ENCODE data around the gene ALKBH3. TPM values are rescaled to one million over a fixed set of nuclear protein-coding genes. Genes with fewer than 3 reads are reported as not detected.

ALKBH3 gene
- total and polyA plus RNA-seq, 2 experiments from 2014 or later: 10.7 to 10.8 TPM

DNA sequence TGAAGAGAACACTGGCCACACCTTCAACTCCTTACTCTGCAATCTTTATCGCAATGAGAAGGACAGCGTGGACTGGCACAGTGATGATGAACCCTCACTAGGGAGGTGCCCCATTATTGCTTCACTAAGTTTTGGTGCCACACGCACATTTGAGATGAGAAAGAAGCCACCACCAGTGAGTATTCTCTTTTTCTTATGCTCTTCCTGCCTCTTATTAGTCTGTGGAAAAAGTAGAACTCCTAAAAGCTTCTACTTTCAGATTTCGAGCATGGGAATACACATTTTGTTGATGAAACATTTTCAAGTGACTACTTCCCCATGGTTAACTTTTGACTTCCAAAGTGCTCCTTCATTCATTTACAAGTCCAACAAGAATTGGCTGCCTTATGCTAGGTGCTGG is 20.9 kb downstream of the ALKBH3 start:
- Histone ChIP-seq H3F3A (replicated peaks; ENCODE audit: low read depth) (no peaks in the 10 kb centered on the region), H3K4me2 (no peak overlapping the region), H3K79me2 (replicated peaks; ENCODE audit: insufficient read depth) (no peaks in the 10 kb centered on the region), H3K36me3 (ENCODE audit: insufficient read depth) (no peaks in the 10 kb centered on the region), H3K9me2 (ENCODE audit: insufficient read depth) (no peaks in the 10 kb centered on the region), H4K20me1 (replicated peaks; ENCODE audit: insufficient read depth) (no peaks in the 10 kb centered on the region), H2AFZ (no peak overlapping the region), H3K4me1 (ENCODE audit: insufficient read depth) (no peaks in the 10 kb centered on the region), H3K27me3 (ENCODE audit: insufficient read depth) (no peaks in the 10 kb centered on the region), H3K4me3 (no peak overlapping the region), H3K27ac (ENCODE audit: low read depth) (no peak overlapping the region)
- no peaks in the 10 kb centered on the region for H3K9me3 Mint-ChIP-seq
- H3K27me3 Mint-ChIP-seq (ENCODE audit: insufficient read depth, low read depth, poor library complexity): no peaks in the 10 kb centered on the region
- no peak overlapping the region for H3K27ac Mint-ChIP-seq
- H3K36me3 Mint-ChIP-seq (ENCODE audit: low read depth): peaks cover 24% of the 10 kb centered on the region
- no peaks in the 10 kb centered on the region for H3K4me1 Mint-ChIP-seq
- no peak overlapping the region for H3K4me3 Mint-ChIP-seq
- no peak for DNase-seq (ENCODE audit: low spot score)
- no peak for ATAC-seq
- TF ChIP-seq, protein P1, sequence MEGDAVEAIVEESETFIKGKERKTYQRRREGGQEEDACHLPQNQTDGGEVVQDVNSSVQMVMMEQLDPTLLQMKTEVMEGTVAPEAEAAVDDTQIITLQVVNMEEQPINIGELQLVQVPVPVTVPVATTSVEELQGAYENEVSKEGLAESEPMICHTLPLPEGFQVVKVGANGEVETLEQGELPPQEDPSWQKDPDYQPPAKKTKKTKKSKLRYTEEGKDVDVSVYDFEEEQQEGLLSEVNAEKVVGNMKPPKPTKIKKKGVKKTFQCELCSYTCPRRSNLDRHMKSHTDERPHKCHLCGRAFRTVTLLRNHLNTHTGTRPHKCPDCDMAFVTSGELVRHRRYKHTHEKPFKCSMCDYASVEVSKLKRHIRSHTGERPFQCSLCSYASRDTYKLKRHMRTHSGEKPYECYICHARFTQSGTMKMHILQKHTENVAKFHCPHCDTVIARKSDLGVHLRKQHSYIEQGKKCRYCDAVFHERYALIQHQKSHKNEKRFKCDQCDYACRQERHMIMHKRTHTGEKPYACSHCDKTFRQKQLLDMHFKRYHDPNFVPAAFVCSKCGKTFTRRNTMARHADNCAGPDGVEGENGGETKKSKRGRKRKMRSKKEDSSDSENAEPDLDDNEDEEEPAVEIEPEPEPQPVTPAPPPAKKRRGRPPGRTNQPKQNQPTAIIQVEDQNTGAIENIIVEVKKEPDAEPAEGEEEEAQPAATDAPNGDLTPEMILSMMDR (conservative IDR thresholded peaks at IDR 0.05; ENCODE audit: low read depth in 2 of 2): no peak
- TF ChIP-seq NANOG (IDR thresholded peaks at IDR 0.05; ENCODE audit: borderline replicate concordance) (no peak), POLR2AphosphoS5 (IDR thresholded peaks at IDR 0.05; ENCODE audit: low read depth) (no peak), EZH2phosphoT487 (IDR thresholded peaks at IDR 0.05; ENCODE audit: unreplicated experiment) (no peak), STAT1 (IDR thresholded peaks at IDR 0.05; ENCODE audit: unreplicated experiment) (no peak), EZH2 (IDR thresholded peaks at IDR 0.05; ENCODE audit: low read depth, unreplicated experiment) (no peak), ZNF114 (CRISPR knock-in tag; IDR thresholded peaks at IDR 0.05) (no peak), ZNF331 (CRISPR knock-in tag; IDR thresholded peaks at IDR 0.05; ENCODE audit: low read depth) (no peak), JUNB (IDR thresholded peaks at IDR 0.05; ENCODE audit: unreplicated experiment) (no peak), CREB1 (CRISPR knock-in tag; IDR thresholded peaks at IDR 0.05; ENCODE audit: low read depth) (no peak)
- TF ChIP-seq, protein P2, sequence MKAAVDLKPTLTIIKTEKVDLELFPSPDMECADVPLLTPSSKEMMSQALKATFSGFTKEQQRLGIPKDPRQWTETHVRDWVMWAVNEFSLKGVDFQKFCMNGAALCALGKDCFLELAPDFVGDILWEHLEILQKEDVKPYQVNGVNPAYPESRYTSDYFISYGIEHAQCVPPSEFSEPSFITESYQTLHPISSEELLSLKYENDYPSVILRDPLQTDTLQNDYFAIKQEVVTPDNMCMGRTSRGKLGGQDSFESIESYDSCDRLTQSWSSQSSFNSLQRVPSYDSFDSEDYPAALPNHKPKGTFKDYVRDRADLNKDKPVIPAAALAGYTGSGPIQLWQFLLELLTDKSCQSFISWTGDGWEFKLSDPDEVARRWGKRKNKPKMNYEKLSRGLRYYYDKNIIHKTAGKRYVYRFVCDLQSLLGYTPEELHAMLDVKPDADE (IDR thresholded peaks at IDR 0.05): no peak
- TF ChIP-seq, protein P3, sequence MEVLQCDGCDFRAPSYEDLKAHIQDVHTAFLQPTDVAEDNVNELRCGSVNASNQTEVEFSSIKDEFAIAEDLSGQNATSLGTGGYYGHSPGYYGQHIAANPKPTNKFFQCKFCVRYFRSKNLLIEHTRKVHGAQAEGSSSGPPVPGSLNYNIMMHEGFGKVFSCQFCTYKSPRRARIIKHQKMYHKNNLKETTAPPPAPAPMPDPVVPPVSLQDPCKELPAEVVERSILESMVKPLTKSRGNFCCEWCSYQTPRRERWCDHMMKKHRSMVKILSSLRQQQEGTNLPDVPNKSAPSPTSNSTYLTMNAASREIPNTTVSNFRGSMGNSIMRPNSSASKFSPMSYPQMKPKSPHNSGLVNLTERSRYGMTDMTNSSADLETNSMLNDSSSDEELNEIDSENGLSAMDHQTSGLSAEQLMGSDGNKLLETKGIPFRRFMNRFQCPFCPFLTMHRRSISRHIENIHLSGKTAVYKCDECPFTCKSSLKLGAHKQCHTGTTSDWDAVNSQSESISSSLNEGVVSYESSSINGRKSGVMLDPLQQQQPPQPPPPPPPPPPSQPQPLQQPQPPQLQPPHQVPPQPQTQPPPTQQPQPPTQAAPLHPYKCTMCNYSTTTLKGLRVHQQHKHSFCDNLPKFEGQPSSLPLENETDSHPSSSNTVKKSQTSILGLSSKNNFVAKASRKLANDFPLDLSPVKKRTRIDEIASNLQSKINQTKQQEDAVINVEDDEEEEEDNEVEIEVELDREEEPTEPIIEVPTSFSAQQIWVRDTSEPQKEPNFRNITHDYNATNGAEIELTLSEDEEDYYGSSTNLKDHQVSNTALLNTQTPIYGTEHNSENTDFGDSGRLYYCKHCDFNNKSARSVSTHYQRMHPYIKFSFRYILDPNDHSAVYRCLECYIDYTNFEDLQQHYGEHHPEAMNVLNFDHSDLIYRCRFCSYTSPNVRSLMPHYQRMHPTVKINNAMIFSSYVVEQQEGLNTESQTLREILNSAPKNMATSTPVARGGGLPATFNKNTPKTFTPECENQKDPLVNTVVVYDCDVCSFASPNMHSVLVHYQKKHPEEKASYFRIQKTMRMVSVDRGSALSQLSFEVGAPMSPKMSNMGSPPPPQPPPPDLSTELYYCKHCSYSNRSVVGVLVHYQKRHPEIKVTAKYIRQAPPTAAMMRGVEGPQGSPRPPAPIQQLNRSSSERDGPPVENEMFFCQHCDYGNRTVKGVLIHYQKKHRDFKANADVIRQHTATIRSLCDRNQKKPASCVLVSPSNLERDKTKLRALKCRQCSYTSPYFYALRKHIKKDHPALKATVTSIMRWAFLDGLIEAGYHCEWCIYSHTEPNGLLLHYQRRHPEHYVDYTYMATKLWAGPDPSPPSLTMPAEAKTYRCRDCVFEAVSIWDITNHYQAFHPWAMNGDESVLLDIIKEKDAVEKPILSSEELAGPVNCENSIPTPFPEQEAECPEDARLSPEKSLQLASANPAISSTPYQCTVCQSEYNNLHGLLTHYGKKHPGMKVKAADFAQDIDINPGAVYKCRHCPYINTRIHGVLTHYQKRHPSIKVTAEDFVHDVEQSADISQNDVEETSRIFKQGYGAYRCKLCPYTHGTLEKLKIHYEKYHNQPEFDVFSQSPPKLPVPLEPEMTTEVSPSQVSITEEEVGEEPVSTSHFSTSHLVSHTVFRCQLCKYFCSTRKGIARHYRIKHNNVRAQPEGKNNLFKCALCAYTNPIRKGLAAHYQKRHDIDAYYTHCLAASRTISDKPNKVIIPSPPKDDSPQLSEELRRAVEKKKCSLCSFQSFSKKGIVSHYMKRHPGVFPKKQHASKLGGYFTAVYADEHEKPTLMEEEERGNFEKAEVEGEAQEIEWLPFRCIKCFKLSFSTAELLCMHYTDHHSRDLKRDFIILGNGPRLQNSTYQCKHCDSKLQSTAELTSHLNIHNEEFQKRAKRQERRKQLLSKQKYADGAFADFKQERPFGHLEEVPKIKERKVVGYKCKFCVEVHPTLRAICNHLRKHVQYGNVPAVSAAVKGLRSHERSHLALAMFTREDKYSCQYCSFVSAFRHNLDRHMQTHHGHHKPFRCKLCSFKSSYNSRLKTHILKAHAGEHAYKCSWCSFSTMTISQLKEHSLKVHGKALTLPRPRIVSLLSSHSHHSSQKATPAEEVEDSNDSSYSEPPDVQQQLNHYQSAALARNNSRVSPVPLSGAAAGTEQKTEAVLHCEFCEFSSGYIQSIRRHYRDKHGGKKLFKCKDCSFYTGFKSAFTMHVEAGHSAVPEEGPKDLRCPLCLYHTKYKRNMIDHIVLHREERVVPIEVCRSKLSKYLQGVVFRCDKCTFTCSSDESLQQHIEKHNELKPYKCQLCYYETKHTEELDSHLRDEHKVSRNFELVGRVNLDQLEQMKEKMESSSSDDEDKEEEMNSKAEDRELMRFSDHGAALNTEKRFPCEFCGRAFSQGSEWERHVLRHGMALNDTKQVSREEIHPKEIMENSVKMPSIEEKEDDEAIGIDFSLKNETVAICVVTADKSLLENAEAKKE (CRISPR knock-in tag; IDR thresholded peaks at IDR 0.05): no peak
- TF ChIP-seq, protein P4, sequence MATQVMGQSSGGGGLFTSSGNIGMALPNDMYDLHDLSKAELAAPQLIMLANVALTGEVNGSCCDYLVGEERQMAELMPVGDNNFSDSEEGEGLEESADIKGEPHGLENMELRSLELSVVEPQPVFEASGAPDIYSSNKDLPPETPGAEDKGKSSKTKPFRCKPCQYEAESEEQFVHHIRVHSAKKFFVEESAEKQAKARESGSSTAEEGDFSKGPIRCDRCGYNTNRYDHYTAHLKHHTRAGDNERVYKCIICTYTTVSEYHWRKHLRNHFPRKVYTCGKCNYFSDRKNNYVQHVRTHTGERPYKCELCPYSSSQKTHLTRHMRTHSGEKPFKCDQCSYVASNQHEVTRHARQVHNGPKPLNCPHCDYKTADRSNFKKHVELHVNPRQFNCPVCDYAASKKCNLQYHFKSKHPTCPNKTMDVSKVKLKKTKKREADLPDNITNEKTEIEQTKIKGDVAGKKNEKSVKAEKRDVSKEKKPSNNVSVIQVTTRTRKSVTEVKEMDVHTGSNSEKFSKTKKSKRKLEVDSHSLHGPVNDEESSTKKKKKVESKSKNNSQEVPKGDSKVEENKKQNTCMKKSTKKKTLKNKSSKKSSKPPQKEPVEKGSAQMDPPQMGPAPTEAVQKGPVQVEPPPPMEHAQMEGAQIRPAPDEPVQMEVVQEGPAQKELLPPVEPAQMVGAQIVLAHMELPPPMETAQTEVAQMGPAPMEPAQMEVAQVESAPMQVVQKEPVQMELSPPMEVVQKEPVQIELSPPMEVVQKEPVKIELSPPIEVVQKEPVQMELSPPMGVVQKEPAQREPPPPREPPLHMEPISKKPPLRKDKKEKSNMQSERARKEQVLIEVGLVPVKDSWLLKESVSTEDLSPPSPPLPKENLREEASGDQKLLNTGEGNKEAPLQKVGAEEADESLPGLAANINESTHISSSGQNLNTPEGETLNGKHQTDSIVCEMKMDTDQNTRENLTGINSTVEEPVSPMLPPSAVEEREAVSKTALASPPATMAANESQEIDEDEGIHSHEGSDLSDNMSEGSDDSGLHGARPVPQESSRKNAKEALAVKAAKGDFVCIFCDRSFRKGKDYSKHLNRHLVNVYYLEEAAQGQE (IDR thresholded peaks at IDR 0.05; ENCODE audit: unreplicated experiment): no peak
